WTC11 (cell line): Measurements from ENCODE around the gene PDXP. TPM values are rescaled to one million over a fixed set of nuclear protein-coding genes. Genes with fewer than 3 reads are reported as not detected.

Experiments
- ARID4B ChIP-seq: sonication (generic); formaldehyde crosslinking; IDR thresholded peaks from 2 replicates; pipeline ENCODE4 v1.8.0; 2023; ENCODE audit warnings: missing genetic modification reagents, mild to moderate bottlenecking, borderline replicate concordance
- ATF2 ChIP-seq: sonication (generic); formaldehyde crosslinking; IDR thresholded peaks from 2 replicates; pipeline ENCODE4 v1.8.1; 2022; ENCODE audit warnings: low read depth, missing genetic modification reagents, borderline replicate concordance
- ERG ChIP-seq: fragments of 250-450 bp; sonication (Bioruptor Pico); IDR thresholded peaks from 2 replicates; pipeline ENCODE4 v1.8.0; 2021; ENCODE audit warnings: mild to moderate bottlenecking
- FOXK1 ChIP-seq: sonication (generic); formaldehyde crosslinking; IDR thresholded peaks from 2 replicates; pipeline ENCODE4 v1.8.0; 2022; ENCODE audit warnings: mild to moderate bottlenecking, moderate library complexity, missing genetic modification reagents
- FOXP1 ChIP-seq: sonication (generic); formaldehyde crosslinking; IDR thresholded peaks from 2 replicates; pipeline ENCODE4 v1.8.0; 2022; ENCODE audit warnings: missing genetic modification reagents, mild to moderate bottlenecking, moderate library complexity, borderline replicate concordance
- GABPB1 ChIP-seq: sonication (generic); formaldehyde crosslinking; IDR thresholded peaks from 2 replicates; pipeline ENCODE4 v1.8.1; 2023; ENCODE audit warnings: mild to moderate bottlenecking, missing genetic modification reagents
- GTF2I ChIP-seq: fragments of 250-450 bp; sonication (Bioruptor Pico); conservative IDR thresholded peaks from 2 replicates; pipeline ENCODE4 v1.4.0; 2021; ENCODE audit warnings: mild to moderate bottlenecking
- NFE2L1 ChIP-seq: sonication (generic); formaldehyde crosslinking; IDR thresholded peaks from 2 replicates; pipeline ENCODE4 v1.8.1; 2023; ENCODE audit warnings: missing genetic modification reagents
- NFYB ChIP-seq: sonication (generic); formaldehyde crosslinking; conservative IDR thresholded peaks from 2 replicates; pipeline ENCODE4 v1.8.0; 2022; ENCODE audit warnings: low read depth, missing genetic modification reagents
- PRRX2 ChIP-seq: fragments of 250-450 bp; sonication (Bioruptor Pico); IDR thresholded peaks from 2 replicates; pipeline ENCODE4 v1.8.0; 2021; ENCODE audit warnings: mild to moderate bottlenecking
- TEAD4 ChIP-seq: sonication (generic); formaldehyde crosslinking; IDR thresholded peaks from 2 replicates; pipeline ENCODE4 v1.8.0; 2022; ENCODE audit warnings: mild to moderate bottlenecking, missing genetic modification reagents
- ZNF512 ChIP-seq: sonication (generic); formaldehyde crosslinking; IDR thresholded peaks from 2 replicates; pipeline ENCODE4 v1.8.1; 2022; ENCODE audit warnings: missing genetic modification reagents, borderline replicate concordance
- total RNA-seq: library from RNA; stranded (reverse); gene quantifications from 3 replicates; pipeline ENCODE4 v1.2.3, GENCODE V29; 2021
- TF ChIP-seq, protein P1 (sequence below): sonication (generic); formaldehyde crosslinking; IDR thresholded peaks from 2 replicates; pipeline ENCODE4 v1.8.1; 2022; ENCODE audit warnings: mild to moderate bottlenecking, missing genetic modification reagents, moderate library complexity, borderline replicate concordance
- TF ChIP-seq, protein P2 (sequence below): sonication (generic); formaldehyde crosslinking; IDR thresholded peaks from 2 replicates; pipeline ENCODE4 v1.8.0; 2023; ENCODE audit warnings: mild to moderate bottlenecking, missing genetic modification reagents
- TF ChIP-seq, protein P3 (sequence below): fragments of 250-450 bp; sonication (Bioruptor Pico); IDR thresholded peaks from 2 replicates; pipeline ENCODE4 v1.9.0; 2021; ENCODE audit warnings: mild to moderate bottlenecking
- TF ChIP-seq, protein P4 (sequence below): sonication (generic); formaldehyde crosslinking; IDR thresholded peaks from 2 replicates; pipeline ENCODE4 v1.8.1; 2023; ENCODE audit warnings: mild to moderate bottlenecking, missing genetic modification reagents, moderate library complexity
- TF ChIP-seq, protein P5 (sequence below): sonication (generic); formaldehyde crosslinking; IDR thresholded peaks from 2 replicates; pipeline ENCODE4 v1.8.1; 2023; ENCODE audit warnings: mild to moderate bottlenecking, missing genetic modification reagents

The PDXP gene
- total RNA-seq, 1 experiment from 2014 or later: 36.1 TPM

DNA sequence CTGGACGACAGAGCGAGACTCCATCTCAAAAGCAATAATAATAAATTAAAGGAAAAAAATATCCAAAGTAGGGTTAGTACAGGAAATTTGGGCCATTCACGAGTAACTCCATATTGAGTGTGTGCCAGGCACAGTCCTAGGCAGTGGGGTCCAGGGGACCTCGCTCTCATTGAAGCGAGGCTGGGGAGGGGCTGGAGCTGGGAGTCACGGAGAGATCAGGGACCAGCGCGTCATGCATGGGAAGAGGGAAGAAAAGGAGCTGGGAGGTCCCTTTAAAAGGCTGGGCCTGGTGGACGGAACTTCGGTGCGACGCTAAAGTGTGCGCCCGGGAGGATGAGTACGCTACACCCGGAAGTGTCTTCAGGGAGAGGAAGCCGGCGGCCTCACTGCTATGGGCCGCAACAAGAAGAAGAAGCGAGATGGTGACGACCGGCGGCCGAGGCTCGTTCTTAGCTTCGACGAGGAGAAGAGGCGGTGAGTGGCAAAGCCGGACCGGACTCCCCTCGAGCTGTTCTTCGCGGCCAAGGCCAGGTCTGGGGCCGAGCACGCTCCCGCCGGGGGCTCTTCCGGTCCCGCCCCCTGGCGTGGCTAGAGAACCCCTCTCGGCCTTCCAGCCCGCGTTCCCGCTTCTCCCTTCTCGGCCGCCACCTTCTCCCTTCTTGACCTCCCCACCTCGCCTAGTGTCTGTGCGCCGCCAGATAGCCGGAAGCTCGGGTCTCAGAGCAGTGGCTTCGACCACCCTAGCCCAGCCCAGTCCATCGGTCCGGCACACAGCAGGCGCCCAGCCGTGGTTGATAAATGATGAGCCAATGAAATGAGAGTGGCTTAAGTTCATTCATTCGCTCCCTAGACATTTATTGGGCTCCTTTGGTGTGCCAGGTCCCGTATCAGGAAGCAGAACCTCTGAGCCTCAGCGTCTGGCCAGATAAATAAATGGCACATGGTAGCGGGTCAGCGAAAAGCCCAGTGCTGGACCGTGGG, 27.8 kb downstream of the PDXP start, which contains the start of gene NOL12 (continued):
- TF ChIP-seq ERG (CRISPR knock-in tag): no peak
- TF ChIP-seq NFE2L1 (CRISPR knock-in tag): peak; percentile 26; the same call in 1 of the 2 replicates
- TF ChIP-seq NFYB (CRISPR knock-in tag): peak; percentile 34; the same call in 1 of the 2 replicates
- peak; percentile 80; the same call in 1 of the 2 replicates for TF ChIP-seq ARID4B (CRISPR knock-in tag)
- no peak for TF ChIP-seq TEAD4 (CRISPR knock-in tag)
- no peak for TF ChIP-seq PRRX2
- TF ChIP-seq FOXK1 (CRISPR knock-in tag): peak; percentile 47; the same call in 1 of the 2 replicates
- peak; percentile 88 for TF ChIP-seq GABPB1 (CRISPR knock-in tag)
- TF ChIP-seq, protein P1, sequence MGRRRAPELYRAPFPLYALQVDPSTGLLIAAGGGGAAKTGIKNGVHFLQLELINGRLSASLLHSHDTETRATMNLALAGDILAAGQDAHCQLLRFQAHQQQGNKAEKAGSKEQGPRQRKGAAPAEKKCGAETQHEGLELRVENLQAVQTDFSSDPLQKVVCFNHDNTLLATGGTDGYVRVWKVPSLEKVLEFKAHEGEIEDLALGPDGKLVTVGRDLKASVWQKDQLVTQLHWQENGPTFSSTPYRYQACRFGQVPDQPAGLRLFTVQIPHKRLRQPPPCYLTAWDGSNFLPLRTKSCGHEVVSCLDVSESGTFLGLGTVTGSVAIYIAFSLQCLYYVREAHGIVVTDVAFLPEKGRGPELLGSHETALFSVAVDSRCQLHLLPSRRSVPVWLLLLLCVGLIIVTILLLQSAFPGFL (CRISPR knock-in tag): no peak; the same call in 1 of the 2 replicates
- TF ChIP-seq FOXP1 (CRISPR knock-in tag): peak; percentile 10; the same call in 1 of the 2 replicates
- TF ChIP-seq, protein P2, sequence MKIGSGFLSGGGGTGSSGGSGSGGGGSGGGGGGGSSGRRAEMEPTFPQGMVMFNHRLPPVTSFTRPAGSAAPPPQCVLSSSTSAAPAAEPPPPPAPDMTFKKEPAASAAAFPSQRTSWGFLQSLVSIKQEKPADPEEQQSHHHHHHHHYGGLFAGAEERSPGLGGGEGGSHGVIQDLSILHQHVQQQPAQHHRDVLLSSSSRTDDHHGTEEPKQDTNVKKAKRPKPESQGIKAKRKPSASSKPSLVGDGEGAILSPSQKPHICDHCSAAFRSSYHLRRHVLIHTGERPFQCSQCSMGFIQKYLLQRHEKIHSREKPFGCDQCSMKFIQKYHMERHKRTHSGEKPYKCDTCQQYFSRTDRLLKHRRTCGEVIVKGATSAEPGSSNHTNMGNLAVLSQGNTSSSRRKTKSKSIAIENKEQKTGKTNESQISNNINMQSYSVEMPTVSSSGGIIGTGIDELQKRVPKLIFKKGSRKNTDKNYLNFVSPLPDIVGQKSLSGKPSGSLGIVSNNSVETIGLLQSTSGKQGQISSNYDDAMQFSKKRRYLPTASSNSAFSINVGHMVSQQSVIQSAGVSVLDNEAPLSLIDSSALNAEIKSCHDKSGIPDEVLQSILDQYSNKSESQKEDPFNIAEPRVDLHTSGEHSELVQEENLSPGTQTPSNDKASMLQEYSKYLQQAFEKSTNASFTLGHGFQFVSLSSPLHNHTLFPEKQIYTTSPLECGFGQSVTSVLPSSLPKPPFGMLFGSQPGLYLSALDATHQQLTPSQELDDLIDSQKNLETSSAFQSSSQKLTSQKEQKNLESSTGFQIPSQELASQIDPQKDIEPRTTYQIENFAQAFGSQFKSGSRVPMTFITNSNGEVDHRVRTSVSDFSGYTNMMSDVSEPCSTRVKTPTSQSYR (CRISPR knock-in tag): no peak
- no peak for TF ChIP-seq ATF2 (CRISPR knock-in tag)
- TF ChIP-seq GTF2I: 0 out of 2 replicates have a peak, but pooled peaks have one; percentile 10
- TF ChIP-seq, protein P3, sequence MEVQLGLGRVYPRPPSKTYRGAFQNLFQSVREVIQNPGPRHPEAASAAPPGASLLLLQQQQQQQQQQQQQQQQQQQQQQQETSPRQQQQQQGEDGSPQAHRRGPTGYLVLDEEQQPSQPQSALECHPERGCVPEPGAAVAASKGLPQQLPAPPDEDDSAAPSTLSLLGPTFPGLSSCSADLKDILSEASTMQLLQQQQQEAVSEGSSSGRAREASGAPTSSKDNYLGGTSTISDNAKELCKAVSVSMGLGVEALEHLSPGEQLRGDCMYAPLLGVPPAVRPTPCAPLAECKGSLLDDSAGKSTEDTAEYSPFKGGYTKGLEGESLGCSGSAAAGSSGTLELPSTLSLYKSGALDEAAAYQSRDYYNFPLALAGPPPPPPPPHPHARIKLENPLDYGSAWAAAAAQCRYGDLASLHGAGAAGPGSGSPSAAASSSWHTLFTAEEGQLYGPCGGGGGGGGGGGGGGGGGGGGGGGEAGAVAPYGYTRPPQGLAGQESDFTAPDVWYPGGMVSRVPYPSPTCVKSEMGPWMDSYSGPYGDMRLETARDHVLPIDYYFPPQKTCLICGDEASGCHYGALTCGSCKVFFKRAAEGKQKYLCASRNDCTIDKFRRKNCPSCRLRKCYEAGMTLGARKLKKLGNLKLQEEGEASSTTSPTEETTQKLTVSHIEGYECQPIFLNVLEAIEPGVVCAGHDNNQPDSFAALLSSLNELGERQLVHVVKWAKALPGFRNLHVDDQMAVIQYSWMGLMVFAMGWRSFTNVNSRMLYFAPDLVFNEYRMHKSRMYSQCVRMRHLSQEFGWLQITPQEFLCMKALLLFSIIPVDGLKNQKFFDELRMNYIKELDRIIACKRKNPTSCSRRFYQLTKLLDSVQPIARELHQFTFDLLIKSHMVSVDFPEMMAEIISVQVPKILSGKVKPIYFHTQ (CRISPR knock-in tag): no peak
- TF ChIP-seq, protein P4, sequence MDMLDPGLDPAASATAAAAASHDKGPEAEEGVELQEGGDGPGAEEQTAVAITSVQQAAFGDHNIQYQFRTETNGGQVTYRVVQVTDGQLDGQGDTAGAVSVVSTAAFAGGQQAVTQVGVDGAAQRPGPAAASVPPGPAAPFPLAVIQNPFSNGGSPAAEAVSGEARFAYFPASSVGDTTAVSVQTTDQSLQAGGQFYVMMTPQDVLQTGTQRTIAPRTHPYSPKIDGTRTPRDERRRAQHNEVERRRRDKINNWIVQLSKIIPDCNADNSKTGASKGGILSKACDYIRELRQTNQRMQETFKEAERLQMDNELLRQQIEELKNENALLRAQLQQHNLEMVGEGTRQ (CRISPR knock-in tag): no peak
- TF ChIP-seq ZNF512: no peak
- TF ChIP-seq, protein P5, sequence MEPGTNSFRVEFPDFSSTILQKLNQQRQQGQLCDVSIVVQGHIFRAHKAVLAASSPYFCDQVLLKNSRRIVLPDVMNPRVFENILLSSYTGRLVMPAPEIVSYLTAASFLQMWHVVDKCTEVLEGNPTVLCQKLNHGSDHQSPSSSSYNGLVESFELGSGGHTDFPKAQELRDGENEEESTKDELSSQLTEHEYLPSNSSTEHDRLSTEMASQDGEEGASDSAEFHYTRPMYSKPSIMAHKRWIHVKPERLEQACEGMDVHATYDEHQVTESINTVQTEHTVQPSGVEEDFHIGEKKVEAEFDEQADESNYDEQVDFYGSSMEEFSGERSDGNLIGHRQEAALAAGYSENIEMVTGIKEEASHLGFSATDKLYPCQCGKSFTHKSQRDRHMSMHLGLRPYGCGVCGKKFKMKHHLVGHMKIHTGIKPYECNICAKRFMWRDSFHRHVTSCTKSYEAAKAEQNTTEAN: 0 out of 2 replicates have a peak, but pooled peaks have one; percentile 16
